GM21619 (cell line): ENCODE results near the gene PRKN.

Experiments used
- ATAC-seq: cut with Tn5 transposase; IDR thresholded peaks from one replicate; pipeline ENCODE4 v1.9.1; 2021; ENCODE audit not compliant: unreplicated experiment

The PRKN gene

GRCh38 chr6:162332365-162332764 is 395.2 kb downstream of the PRKN start:
- ATAC-seq: no peak

- no peak for ATAC-seq
Measured at GRCh38 chr6:162331911-162332310, 395.7 kb downstream of the PRKN start.

- no peak for ATAC-seq
Measured at GRCh38 chr6:162325826-162326225, 401.7 kb downstream of the PRKN start.

GRCh38 chr6:162325051-162325450 is 402.5 kb downstream of the PRKN start:
- ATAC-seq: no peak

- ATAC-seq: no peak
Measured at GRCh38 chr6:162315291-162315690, 412.3 kb downstream of the PRKN start.

- ATAC-seq: no peak
Measured at GRCh38 chr6:162313922-162314660, 413.5 kb downstream of the PRKN start.

GRCh38 chr6:162307865-162308264 is 419.7 kb downstream of the PRKN start:
- ATAC-seq: no peak

- no peak for ATAC-seq
Measured at GRCh38 chr6:162306616-162307015, 420.9 kb downstream of the PRKN start.

GRCh38 chr6:162301128-162301527 is 426.4 kb downstream of the PRKN start:
- ATAC-seq: no peak

- ATAC-seq: no peak
Measured at GRCh38 chr6:162294029-162294428, 433.5 kb downstream of the PRKN start.

GRCh38 chr6:162292915-162293314 is 434.7 kb downstream of the PRKN start:
- ATAC-seq: no peak

- ATAC-seq: no peak
Measured at GRCh38 chr6:162290846-162291465, 436.6 kb downstream of the PRKN start.

- no peak for ATAC-seq
Measured at GRCh38 chr6:162289972-162290371, 437.6 kb downstream of the PRKN start.

GRCh38 chr6:162273986-162274385 is 453.6 kb downstream of the PRKN start:
- no peak for ATAC-seq

- no peak for ATAC-seq
Measured at GRCh38 chr6:162271922-162272321, 455.6 kb downstream of the PRKN start.

GRCh38 chr6:162270966-162271365 is 456.6 kb downstream of the PRKN start:
- no peak for ATAC-seq

GRCh38 chr6:162267641-162268040 is 459.9 kb downstream of the PRKN start:
- no peak for ATAC-seq

GRCh38 chr6:162267126-162267525 is 460.4 kb downstream of the PRKN start:
- no peak for ATAC-seq

- ATAC-seq: no peak
Measured at GRCh38 chr6:162264581-162264980, 463.0 kb downstream of the PRKN start.

GRCh38 chr6:162262466-162263196 is 464.9 kb downstream of the PRKN start:
- ATAC-seq: no peak

GRCh38 chr6:162261598-162261997 is 466.0 kb downstream of the PRKN start:
- no peak for ATAC-seq

- ATAC-seq: no peak
Measured at GRCh38 chr6:162260027-162260426, 467.5 kb downstream of the PRKN start.
